ENCODE results near the gene PTPRG.
A peak's percentile ranks its signal among the peaks of the same experiment; 100 is the strongest.

Gene PTPRG

GRCh38 chr3:62178032-62178431 is 616.7 kb downstream of the PTPRG start:
- no peak for DNase-seq

GRCh38 chr3:62178739-62179600 is 617.6 kb downstream of the PTPRG start:
- DNase-seq: no peak

DNA sequence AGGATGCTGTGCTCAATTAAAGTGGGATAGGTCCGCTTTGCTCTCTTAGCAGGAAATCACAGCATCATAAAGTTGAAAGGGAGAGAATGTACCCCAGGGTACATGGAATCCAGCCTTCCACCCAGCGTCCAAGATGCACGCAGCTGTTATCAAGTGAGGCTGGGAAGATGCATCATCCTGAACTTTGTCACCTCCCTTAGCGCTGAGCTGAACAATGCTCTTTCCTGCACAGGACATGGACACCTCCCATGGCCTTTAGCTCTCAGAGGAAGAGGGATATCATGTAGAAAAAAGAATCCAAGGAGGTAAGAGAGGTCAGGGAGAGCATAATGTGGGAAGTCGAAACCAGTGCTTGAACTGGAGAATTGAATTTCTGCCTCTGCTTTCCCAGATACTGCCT is 619.1 kb downstream of the PTPRG start:
- no peak for DNase-seq

DNA sequence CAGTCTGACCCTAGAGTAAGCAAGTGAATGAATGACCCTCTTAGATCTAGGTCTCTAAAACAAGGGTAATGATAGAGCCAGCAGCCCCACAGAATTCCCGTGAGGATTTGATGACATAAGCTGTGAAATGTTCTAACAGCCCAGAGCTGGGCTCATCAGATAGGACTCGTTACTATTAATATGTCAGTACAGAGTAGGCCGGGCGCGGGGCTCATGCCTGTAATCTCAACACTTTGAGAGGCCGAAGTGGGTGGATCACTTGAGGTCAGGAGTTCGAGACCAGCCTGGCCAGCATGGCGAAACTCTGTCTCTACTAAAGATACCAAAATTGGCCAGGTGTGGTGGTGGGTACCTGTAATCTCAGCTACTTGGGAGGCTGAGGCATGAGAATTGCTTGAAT is 621.7 kb downstream of the PTPRG start:
- DNase-seq: no peak

DNA sequence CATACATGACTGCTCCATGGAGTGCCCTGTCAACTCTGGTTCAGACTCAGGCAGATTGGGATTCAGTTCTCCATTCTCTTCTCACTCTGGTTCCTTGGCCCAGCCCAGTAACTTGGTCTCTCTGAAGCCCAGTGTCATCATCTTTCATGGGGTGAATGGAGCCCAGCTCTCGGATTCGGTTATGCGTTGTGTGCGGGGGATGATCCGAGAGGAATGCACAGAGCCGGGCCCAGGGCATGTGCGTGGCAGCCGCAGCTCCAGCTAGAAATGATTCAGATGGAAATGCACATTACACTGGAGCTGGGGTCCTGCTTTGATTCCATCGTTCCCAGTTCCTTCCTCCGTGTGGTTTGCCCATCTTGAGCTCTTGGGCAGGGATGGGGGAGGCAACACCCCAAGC is 622.6 kb downstream of the PTPRG start:
- no peak for DNase-seq

GRCh38 chr3:62184559-62184958 is 623.2 kb downstream of the PTPRG start:
- DNase-seq: no peak

DNA sequence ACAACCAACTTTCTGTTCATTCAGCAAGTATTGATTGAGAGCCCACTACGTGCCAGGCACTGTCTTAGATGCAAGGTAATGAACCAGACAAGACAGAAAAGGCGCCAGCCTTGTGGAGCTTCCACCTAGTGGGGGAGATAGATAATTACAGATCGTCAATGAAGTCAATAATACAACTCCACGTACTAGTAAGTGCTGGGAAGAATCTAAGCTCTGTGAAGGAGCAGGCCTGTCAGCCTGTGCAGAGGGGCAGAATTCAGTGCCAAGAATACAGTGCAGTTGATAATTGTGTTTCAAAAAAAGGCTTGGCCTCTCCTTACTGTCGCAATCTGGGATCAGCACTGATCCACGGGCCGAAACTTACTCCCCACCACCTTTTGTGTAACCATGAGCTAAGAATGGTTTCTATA is 625.7 kb downstream of the PTPRG start:
- no peak for DNase-seq

DNA sequence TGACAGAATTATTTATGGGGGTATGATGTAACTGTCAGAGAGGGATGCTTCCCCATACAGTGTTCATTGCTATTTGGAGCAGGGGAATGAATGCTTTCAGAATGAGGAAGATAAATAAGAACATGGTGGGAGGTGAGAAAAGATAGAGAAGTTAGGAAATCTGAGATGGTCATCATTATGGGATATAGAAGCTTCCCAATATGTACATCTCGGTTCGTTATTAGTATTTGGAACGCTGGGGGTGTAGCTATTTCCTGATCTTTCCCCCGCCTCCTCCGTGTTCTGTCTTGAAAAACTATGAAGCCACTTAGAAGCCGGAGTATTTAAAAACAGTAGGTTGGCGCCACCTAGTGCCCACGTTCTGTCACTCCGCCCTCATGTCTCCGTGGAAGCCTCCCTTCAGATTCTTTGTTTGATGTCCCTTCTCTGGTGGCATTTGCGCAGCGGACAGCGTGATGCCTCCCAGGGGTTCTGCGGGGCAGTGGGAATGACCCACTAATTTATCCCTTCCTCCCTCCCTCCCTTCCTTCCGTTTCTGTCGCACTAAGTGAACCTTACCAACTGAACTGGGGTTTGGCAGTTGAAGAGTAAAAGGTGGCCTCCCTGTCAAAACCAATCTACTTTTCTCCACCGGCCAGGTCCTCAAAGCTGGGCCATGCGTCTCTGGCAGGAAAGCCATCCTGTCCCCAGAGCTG is 627.5 kb downstream of the PTPRG start:
- DNase-seq: peak; percentile 8 to 64

GRCh38 chr3:62189376-62189698 is 628.0 kb downstream of the PTPRG start:
- no peak for DNase-seq

- DNase-seq: no peak
Measured at GRCh38 chr3:62192891-62193290, 631.5 kb downstream of the PTPRG start.

DNA sequence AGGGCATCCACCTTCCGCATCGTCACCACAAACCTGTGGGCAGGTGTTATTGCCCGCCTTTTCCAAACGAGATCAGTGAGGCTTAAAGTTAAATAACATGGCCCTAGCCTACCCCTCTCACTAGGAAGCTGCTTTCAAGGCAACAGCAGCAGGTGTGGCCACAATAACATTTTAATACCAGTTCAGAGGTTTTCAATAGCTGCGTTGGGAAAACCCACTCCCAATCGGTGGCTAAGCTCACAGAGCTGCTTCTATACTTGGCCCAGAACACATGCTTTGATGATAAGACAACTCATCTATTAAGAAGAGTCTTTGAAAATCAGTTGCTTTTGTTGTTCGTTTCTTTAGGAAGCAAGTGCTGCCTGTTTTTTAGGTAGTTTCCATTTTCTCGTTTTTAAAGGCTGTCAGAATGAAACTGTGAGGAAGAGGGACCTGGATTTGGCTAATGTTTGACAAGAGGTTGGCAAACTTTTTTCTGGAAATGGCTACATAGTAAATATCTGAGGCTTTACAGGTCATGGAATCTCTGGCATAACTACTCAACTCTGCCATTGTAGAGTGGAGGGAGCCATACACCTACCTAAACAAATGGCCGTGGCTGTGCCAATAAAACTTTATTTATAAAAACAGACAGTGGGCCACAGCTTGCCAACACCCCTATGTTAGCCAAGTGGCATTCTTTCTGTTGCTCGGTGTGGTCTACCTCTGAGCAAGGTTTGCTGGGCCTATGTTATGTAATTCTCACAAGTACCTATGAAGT is 632.4 kb downstream of the PTPRG start:
- DNase-seq: no peak

DNA sequence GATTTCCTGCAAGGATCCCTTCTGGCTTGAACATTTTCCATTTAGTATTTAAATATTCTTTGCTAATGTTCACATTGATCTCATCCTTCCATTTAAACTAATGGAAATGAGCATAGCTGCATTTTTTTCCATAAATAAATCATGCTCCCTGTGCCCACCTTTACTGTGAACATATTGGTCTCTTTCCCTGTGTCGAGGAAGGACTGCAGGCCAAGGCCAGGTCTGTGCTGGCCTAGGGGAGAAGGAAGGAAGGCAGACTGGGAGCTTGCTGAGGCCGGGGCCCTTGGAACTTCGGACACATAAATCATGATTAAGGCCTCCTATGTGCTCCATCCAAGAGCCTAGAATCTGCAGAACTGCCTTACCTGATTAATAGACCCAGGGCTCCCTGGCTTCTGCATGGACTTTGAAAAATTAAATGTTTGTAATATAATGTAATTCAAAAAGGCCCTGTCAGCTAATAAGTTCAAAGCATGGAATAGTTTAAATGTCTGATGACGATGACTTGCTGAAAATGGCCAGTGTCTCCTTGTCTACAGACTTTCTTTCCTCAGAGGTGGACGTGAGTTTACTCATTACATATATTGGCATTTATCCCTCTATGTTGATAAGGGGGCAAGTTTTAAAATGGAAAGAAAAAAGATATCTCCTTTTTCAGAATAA is 636.1 kb downstream of the PTPRG start:
- no peak for DNase-seq

DNA sequence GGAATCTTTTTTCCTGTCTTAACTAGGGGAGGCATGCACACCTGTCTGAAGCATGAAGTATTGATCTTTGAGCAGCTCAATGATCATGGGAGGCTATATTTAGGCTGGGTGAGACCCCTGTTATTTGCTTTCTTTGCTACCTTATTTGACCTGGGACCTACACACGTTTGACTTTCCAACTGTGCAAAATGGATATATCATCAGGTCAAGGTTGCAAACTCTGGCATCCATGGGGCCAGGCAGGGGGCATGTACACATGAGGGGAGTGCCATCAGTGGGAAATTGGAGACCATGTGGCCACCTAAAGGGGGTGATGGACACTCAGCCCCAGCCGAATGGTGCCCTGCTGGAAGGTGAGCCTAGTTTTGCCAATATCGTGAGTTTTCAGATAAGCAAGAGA is 637.8 kb downstream of the PTPRG start:
- no peak for DNase-seq

DNA sequence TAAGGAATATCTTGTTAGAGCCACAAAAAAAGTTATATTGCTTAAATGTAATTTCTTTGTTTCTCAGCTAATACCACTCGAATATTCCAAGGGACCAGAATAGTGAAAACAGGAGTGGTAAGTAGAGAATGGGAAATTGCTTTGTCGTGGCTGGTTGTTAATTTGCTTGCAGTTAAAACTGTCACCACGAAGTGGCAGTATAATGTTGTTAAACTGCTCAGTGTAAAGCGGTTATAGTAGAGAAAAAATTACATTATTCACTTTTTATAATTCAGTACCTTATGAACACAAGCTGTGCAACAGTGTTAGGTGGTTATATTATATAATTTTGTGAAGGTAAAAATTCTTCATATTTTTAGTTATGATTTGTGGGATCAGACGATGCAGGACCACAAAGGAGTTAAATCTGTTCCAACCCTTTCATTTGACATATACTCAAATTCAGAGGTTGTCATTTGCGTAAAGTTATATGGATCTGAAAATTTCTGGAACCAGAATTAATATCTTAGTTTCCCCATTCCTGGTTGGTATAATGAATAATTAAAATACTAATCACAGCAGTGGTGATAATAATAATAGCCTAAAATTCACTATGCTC is 640.2 kb downstream of the PTPRG start:
- DNase-seq: peak in 1 of 2 donors; percentile 4

DNA sequence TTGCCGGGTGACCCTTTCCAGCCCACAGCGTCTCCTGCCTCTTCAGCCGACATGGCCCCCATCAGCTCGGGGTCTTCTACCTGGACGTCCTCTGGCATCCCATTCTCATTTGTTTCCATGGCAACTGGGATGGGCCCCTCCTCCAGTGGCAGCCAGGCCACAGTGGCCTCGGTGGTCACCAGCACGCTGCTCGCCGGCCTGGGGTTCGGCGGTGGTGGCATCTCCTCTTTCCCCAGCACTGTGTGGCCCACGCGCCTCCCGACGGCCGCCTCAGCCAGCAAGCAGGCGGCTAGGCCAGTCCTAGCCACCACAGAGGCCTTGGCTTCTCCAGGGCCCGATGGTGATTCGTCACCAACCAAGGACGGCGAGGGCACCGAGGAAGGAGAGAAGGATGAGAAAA is 641.8 kb downstream of the PTPRG start:
- DNase-seq: no peak

GRCh38 chr3:62203561-62203960 is 642.2 kb downstream of the PTPRG start:
- DNase-seq: no peak

- no peak for DNase-seq
Measured at GRCh38 chr3:62207197-62207596, 645.8 kb downstream of the PTPRG start.

DNA sequence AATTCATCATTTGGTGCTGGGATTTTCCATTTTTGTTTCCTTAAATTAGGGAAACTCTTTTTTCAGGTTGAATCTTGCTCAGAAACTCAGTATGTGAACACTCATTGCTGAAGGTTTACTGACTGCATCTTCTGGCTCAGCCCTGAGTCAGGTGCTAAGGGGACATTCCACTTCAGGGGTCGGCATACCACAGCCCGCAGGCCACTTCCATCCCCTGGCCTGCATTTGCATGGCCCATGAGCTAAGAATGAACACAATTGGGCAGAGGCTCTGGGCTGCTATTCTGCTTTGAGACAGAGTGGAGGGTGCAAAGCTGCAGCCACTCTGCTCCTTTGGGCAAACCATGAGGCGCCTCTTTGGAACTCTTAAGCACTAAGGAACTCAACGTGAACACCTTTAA is 647.0 kb downstream of the PTPRG start:
- DNase-seq: no peak

DNA sequence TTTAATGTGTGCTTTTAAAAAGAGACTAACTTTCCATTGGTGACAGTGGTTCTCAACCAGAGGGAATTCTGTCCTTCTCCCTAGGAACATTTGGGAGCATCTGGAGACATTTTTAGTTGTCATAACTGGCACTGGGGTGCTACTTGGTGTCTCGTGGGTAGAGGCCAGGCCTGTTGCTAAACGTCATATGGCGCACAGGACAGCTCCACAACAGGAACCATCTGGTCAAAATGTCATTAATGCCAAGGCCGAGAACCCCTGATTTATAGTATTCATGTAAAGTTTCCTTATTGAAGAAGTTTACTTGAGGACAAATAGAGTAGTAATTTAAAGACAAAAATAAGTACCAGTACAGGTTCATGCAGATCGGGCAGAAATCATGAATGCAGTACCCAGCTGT is 647.7 kb downstream of the PTPRG start:
- DNase-seq: no peak

GRCh38 chr3:62210011-62210410 is 648.6 kb downstream of the PTPRG start:
- DNase-seq: no peak

DNA sequence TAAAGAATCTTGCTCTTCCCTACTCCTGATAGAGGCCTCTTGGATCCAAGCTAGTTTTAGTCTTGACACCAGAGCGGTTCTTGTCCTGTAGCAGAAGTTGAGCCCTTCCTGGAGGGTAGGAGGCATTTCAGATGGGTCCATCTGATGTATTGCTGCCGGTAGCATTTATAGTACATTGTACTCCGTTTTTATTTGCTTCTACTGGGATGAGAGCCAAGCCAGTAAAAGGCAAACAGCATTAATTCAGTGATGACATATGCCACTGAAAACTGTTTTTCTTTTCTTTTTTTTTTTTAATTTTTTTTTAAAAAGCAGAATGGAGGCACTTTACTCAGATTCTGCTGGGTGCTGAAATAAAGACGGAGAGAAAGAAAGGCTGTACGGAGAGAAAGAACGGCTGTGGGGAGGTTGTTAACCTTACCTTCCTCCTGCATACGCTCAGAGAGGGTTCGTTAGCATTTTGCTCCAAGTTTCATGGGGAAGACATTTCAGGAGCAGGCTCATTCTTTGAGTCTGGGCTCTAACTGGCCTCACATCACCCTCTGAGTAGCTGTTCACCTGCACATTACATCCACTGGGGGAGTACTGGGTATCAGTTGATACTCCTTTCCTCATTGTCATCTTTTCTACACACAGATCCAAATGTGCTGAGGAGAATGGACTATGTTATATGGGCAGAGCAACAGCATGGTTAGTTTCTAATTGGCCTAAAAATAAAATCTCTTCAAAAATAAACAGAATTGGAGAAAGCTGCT is 650.5 kb downstream of the PTPRG start:
- no peak for DNase-seq

- DNase-seq: no peak
Measured at GRCh38 chr3:62214850-62215249, 653.5 kb downstream of the PTPRG start.
